Cardiac septum (tissue), 1 donor: Measurements from ENCODE around the gene GADL1. TPM values are rescaled to one million over a fixed set of nuclear protein-coding genes. Genes with fewer than 3 reads are reported as not detected.

Source experiments
- DNase-seq: peaks from one replicate; pipeline ENCODE4 v3.0.0-alpha.2; 2020; ENCODE audit warnings: low spot score
- intact Hi-C: fragments of 100-400 bp; cut with DNase I; formaldehyde crosslinking; loops from one replicate; pipeline ENCODE4 v1.14.0; 2022
- total RNA-seq: library from RNA; stranded (reverse); fragmentation: NEBNext Ultra II Directional; extraction: Animal tissue kit (Norgen Biotek cat#: 25700); gene quantifications from one replicate; pipeline ENCODE4 v1.2.1, GENCODE V29; 2021
- donor health status: DM: no; HTN: no; CAD: no.

The GADL1 gene
- total RNA-seq, 1 donor from 2014 or later, result 0.62 TPM

DNA sequence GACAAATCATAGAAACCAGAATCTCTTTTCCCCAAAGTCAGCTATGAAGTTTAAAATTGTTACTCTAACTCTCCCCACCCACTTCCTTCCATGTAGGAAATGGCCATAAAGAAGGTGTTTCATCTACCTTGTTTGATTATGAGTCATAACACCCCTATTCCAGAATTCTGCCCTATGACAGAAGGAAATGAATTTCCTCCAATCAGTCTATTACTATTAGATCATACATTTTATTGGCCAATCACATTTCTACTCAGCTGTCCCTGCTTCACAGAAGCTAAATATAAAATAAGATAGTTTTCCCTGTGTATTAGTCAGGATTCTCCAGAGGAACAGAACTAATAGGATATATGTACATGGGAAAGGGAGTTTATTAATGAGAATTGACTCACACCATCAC, 186.0 kb downstream of the GADL1 start:
- intact Hi-C loops, result no loop called here
- no peak for DNase-seq

DNA sequence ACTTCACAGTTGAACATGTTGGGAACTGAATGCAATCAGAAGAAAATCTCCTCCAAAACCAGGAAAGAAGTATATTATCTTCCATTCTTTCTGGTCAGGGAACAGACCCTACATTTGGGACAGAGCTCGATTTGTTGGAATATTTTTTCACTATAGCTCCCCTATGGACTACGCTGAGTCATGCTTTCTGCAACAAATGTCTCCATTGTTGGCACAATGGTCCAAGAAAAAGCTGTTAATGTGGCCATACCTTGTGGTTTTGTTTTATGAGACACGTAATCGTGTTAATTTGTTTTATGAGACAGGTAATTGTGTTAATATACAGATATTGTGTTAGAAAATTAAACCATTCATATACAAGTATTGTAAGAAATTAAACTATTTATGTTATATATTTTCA, 186.6 kb downstream of the GADL1 start:
- intact Hi-C loops, result no loop called here
- no peak for DNase-seq

DNA sequence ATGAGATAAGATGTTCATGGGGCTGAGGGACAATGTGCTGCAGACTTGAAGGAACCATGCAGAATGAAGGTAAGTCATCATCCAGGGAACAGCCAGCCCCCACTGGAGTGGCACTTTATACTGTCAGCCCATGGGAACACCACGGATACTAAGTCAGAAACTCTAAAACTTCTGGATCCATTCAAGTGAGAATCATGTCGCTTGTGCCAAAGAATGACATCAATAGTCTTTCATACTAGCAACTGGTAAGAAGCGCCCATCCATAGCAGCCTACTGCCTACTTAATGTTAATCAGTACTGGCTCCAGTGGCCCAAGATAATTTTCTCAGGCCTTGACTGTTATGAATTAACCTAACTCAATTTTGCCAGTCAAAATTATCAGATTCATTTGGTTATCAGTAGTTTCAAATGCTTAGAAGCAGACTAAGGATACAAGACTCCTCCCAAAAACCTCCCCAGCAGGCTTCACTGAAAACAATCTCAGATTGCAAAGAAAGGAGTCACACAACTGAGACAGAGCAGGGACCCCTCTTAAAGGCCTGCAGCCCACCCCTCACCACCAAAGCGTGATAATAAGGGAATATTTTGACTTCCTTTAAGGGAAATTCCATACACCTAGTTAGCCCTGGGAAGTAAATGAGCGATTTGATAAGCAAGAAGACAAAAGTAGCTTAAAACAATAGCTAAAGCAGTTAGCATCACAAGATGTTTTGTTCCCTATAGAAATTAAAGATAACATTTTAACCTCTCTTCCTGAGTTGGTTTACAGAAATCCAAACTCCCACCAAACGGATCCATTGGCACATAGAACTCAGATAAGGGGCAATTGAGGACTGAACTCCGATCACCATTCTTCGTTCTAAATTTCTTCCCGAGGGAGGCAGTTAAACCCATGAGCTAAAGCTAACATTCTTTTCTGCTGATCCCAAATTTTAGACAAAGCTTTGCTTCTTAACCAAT, 189.2 kb downstream of the GADL1 start:
- no peak for DNase-seq
- intact Hi-C loops, result no loop called here

DNA sequence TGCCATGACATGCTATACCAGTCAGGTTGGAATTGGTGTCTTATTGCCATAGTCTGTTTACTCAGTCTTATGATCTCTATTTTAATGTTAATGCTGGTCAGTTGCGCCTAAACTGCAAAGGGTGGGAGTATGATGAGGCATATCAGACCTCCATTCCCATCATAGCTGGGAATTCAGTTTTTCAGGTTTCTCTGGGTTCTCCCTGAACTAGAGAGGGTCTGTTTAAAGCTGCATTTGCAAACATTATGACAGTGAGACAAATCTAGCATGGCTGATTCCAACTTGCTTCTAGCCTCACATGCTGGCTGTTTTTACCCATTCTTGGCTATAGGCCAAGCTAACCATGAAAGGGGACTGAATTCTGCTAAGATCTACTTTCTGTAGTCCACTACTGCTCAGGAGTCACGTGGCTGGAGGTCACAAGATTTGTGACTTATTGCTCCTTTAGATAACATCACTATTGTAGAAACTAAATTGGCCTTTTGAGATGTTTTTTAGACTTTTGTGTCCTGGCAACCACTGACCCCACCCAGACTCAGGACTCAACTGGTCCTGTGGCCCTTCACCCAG, 191.5 kb downstream of the GADL1 start:
- intact Hi-C loops, result no loop called here
- DNase-seq, result no peak

DNA sequence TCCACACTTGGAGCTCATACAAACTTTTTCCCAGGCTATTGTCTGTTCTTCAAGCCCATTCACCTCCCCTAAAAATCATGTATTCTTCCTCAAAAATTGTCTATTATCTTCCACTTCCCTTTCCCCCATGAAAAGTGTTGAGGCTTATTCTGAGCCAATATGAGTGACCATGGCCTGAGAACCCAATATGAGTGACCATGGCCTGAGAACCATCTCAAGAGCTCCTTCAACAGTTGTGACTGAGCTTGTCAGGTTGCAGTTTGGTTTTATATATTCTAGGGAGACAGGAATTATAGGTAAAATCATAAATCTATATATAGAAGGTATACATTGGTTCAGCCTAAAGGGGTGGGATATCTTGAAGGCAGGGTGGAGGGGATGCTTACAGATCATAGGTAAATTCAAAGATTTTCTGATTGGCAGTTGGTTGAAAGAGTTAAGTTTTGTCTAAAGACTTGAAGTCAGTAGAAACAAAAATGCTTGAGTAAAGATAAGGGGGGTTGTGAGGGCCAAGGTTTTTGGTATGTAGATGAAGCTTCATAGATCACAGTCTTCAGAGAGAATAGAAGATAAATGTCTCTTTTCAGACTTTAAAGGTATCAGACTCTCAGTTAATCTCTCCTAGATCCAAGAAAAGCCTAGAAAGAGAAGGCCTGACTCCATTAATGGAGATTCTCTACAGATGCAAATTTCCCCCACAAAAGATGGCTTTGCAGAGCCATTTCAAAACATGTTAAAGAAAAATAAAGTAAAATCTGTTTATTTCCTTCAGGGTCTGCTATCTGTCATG, 192.2 kb downstream of the GADL1 start:
- no peak for DNase-seq
- intact Hi-C loops, result no loop called here

DNA sequence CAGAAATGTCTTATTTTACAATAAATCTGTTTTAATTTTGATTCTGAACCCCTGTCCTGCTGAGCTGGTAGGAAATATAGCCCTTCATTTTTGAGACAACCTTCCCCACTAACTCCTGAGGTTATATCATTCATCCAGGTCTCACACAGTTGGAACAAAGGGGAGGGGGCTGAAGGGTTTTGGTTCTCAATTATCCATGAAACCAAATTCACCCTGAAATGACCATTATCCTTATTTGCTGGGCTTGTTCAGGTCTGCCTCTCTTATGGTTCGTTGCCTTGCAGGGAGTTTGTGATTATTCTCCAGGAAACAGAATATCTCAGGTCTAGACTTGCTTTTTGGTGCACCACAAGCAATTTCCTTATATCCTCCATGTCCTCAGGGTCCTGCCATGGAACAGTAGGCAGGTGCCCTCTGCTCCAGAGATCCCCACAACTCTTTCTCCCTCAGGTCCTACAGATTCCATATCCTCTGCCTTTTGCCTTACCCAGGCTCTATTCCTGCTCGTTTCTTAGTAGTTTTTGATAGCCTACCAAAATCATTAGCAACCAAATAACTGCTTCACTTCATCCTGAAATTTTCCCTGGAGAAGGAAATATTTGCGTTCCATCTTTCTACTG, 193.6 kb downstream of the GADL1 start:
- intact Hi-C loops, result no loop called here
- DNase-seq, result no peak

DNA sequence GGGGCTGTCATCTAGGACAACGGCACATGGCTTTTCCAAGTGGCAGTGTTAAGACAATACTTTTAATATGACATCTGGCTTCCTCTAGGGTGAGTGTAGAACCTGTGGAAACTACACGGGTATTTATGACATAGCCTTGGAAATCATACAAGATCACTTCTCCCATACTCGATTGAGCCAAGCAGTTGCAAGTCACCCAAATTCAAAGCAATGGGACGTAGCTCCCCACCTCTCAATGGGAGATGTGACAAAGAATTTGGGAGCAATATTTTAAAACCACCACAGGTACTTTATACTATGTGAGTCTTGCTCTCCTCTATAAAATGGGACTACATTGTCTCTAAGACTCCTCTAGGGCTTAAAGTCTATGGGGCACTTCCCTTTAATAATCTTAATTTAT, 194.5 kb downstream of the GADL1 start:
- DNase-seq, result no peak
- intact Hi-C loops, result loop anchor here (5.0 kb wide), 1 partner anchor 658 kb away; no protein-coding TSS in a partner anchor

DNA sequence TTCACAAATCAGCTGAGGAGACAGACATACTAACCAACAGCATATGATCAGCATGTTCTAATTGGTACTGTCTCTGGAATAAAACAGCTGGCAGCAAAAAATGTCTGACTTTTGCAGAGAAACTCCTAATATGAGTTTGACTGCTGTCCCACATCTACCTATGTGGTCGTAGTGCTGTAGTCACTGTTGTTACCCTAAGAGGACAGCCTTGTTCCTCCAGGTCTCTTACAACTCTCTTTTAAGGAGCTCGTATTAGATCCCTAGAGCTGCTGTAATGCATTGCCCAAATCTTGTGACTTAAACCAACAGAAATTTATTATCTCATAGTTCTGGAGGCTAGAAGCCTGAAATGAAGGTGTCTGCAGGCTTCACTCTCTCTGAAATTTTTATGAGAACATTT, 195.9 kb downstream of the GADL1 start:
- intact Hi-C loops, result loop anchor here (5.0 kb wide), 1 partner anchor 656 kb away; no protein-coding TSS in a partner anchor
- no peak for DNase-seq

DNA sequence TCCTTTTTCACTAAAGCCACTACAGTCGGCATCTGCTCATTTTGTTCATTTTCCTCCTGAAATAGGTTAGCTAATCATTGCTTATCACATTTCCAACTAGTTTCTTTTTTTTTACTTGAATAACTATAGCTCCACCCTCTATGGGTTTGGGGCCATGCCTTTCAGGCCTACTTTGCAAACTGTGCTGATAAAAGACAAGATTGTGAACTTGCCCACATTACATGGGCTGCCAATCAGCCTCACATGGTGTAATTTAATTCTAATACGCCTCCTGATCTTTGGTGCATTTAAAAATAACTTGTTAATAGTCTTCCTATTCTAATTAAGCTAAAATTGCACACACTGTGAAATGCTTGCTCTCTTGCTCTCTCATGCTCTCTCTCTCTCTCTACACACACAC, 197.6 kb downstream of the GADL1 start:
- intact Hi-C loops, result loop anchor here (5.0 kb wide), 1 partner anchor 655 kb away; no protein-coding TSS in a partner anchor
- DNase-seq, result no peak

DNA sequence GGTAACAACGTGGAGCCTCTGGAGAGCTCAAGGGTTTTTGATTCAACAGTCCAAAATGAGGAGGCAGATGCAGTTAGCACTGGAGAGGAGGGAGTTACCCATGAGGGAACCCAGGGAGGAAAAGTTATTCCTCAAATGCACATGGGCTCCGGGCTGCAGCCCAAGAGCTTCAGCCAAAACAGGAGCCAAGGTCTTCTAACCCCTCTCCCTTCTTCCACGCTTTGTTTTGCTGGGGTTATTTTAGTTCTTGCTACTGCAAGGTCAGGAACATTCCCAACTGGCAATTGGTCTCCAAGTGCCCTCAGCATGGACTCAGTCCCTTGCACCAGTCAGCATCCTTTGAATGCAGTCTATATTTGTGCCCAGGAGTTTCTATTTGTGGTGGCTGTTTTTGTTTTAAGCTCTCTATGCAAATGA, 198.1 kb downstream of the GADL1 start:
- intact Hi-C loops, result loop anchor here (5.0 kb wide), 1 partner anchor 654 kb away; no protein-coding TSS in a partner anchor

DNA sequence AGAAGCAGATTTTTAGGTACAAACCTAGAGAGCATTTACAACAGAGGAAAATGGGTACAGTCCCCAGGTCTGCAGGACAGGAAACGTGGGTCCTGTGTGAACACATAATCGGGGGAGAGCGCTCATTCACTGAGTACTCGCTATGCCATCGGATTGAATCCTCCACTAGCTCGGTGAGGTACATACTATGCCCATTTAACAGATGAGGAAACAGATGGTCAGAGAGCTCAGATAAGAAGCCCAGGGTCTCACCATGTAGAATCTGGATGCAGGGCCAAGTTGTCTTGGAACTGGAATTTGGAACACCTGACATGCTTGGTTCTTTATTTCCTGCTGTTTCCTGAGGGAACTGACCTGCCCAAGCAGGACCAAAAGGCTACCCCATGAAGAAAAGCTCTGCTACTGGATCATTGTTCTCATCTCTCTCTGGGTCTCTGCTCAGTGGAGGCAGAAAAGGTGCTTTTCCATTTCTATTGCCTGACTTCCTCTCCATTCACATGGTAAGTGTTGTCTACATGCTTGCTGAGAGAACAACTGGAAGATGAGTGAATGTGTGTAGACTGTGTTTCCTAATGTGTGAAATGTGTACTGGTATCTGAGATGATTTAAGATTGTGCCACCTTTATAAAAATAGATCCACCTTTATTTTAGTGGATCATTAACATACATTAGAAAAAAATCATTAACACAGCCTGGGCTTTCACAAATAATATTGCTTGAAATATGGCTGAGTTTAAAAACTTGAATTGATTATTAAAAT, 199.0 kb downstream of the GADL1 start:
- DNase-seq, result no peak
- intact Hi-C loops, result loop anchor here (5.0 kb wide), 1 partner anchor 653 kb away; no protein-coding TSS in a partner anchor

More for the DNA sequence above, 198.1 kb downstream of the GADL1 start:
- no peak for DNase-seq

DNA sequence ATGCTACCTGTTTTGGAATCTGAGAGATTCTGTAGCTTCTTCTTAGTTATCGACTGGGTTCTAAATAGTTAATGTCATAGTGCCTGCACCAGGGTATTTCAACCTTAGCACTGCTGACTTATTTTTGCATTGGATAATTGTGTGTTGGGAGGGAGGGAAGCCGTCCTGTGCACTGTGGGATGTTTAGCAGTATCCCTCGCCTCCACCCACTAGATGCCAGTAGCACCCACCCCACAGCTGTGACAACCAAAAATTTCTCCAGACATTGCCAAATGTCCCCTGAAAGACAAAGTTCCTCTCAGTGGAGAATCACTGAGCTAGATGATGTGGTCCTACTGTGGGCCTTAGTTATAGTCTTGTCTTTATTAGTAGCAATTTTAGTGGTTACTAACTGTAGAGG, 199.8 kb downstream of the GADL1 start:
- no peak for DNase-seq
- intact Hi-C loops, result loop anchor here (5.0 kb wide), 6 partner anchors 87 to 652 kb away; partner anchors contain the start of gene TGFBR2

DNA sequence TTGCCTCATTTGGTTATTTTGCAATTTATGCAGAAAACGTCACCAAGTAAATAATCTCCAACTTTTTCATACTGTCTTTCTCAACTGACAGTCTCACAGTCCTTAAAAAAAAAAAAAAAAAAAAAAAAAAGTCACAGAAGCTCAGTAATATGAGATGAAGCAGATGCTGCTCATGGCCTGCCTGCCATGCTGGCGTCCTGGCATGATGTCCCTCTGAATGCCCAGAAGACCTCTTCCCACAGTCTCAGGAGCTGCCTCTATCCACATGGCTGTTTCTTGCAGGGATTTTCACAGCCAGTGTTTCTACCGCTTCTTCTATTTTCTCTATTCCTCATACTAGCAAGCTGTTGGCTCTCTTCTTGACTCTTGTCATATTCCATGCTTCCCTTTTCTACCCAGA, 200.3 kb downstream of the GADL1 start:
- no peak for DNase-seq
- intact Hi-C loops, result loop anchor here (5.0 kb wide), 5 partner anchors 87 to 582 kb away; partner anchors contain the start of gene TGFBR2

DNA sequence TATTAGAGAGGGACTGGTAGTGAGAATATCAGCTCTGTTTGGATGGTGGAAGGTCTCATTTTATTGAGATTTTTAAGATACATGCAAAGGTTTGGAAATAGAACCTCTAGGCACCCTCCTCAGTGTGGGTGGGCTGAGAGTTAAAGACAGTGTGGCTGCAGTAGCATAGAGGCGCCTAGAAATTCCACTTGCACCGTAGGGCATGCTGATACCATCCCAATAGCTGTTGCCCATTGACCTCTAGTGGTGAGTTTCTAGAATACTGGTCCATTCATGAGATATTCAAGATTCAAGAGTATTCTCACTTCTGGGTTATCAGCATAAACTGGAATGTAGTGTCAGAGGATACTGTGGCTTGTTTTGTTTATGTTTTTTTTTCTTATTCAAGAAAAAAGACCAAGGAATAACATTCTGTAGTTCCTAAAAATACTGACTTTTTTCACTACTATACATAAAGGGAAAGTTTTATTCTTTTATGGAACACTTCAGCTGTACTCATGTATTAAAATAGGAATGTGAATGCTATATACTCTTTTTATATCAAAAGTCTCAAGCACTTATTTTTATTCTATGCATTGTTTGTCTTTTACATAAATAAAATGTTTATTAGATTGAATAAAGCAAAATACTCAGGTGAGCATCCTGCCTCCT, 200.9 kb downstream of the GADL1 start:
- DNase-seq, result no peak
- intact Hi-C loops, result loop anchor here (5.0 kb wide), 5 partner anchors 86 to 581 kb away; partner anchors contain the start of gene TGFBR2

DNA sequence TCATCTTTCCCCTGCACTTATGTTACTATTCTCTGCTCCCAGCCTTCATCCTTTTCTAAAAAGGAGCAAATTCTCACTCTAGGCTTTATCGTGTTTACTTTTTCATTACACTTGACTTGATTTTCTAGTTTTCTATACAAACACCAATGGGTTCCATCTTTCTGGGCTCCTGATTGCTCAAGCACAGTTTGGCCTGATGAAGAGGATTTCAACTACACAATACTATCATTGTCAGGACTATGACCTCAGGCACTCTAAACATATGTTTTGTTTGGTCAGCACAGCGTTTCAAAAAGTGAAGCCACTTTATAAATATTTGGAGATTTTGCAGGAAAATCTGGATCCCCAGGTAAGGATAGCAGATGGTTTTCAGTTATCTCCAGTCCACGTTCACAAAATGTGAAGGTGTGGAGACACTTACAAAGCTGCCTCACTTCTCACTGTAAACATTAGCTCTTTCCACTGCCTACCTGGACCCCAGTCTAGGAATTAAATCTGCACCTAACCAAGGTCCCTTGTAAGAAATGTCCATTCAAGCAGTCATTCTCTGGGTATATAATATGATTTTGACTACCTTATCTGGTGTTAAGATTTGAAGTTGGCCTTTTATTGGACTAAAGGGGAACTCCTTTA, 201.8 kb downstream of the GADL1 start:
- no peak for DNase-seq
- intact Hi-C loops, result loop anchor here (5.0 kb wide), 5 partner anchors 85 to 580 kb away; partner anchors contain the start of gene TGFBR2

DNA sequence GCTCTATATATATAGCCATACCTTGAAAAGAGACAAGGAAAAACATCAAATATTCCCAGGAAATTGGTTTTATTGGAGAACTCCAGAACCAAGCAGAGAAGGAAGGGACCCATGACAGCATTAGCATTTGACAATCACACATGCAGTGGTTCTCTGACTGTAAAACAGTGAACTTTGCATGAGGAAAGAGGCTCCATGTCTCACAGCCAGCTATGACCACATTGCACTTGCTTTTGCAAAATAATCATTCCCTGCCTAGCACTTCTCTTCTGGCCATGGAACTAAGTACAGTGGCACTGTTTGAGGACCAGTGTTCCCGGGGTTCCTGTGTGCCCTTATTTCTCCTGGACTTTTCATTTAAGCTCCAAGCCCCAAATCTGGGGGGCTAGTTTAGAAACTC, 202.5 kb downstream of the GADL1 start:
- intact Hi-C loops, result loop anchor here (5.0 kb wide), 5 partner anchors 85 to 580 kb away; partner anchors contain the start of gene TGFBR2
- DNase-seq, result no peak

DNA sequence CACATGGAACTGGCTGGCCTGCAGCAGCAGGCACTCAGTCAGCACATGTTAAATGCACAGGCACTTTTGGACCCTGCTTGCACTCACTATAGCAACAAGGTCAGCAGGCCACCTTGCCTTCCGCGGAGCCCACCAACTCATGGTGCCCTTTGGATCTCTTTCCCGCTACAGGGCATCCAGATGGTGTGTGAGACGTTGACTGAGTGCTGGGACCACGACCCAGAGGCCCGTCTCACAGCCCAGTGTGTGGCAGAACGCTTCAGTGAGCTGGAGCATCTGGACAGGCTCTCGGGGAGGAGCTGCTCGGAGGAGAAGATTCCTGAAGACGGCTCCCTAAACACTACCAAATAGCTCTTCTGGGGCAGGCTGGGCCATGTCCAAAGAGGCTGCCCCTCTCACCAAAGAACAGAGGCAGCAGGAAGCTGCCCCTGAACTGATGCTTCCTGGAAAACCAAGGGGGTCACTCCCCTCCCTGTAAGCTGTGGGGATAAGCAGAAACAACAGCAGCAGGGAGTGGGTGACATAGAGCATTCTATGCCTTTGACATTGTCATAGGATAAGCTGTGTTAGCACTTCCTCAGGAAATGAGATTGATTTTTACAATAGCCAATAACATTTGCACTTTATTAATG, 203.1 kb downstream of the GADL1 start:
- DNase-seq, result no peak
- intact Hi-C loops, result loop anchor here (5.0 kb wide), 5 partner anchors 84 to 579 kb away; partner anchors contain the start of gene TGFBR2
